Common myeloid progenitor, CD34-positive (primary cell): ENCODE measurements around the gene TWSG1.
"Not testable (repeated sequence)": the region's sequence is repeated elsewhere in the genome, so short reads cannot be mapped to it uniquely, and the experiment has no call there.

Experiments used
- CTCF ChIA-PET: fragments of 350-600 bp; sonication (Branson Sonifier 250); formaldehyde crosslinking; loops from one replicate; lab custom pipeline; 2021; ENCODE audit warnings: antibody characterized with exemption; lab: Charles Lee
- POLR2A ChIA-PET: fragments of 350-600 bp; sonication (Branson Sonifier 250); formaldehyde crosslinking; loops from one replicate; lab custom pipeline; 2021; ENCODE audit warnings: antibody characterized with exemption; lab: Charles Lee
- DNase-seq, 3 donors: peaks; one replicate each; pipeline versions ENCODE4 v3.0.0 to v3.0.0-alpha.2; 2013
- H3K27ac ChIP-seq, 2 experiments: 1 replicate in 1 of 2; 2 replicates in 1 of 2; pipeline ENCODE4 v1.7.0; 2013; ENCODE audit warnings: inconsistent platforms in 2 of 2, low read length in 2 of 2, mild to moderate bottlenecking in 2 of 2, low read depth in 1 of 2, moderate library complexity in 1 of 2; ENCODE audit not compliant: severe bottlenecking in 2 of 2, insufficient read depth in 1 of 2, poor library complexity in 1 of 2
- H3K27me3 ChIP-seq, 5 experiments: replicated peaks in 2 of 5; 1 replicate in 3 of 5; 2 replicates in 2 of 5; pipeline versions ENCODE4 v1.6.1 to v1.7.0; 2013; ENCODE audit warnings: low read length in 4 of 5, mild to moderate bottlenecking in 2 of 5, moderate library complexity in 2 of 5, inconsistent platforms in 1 of 5; ENCODE audit not compliant: insufficient read depth in 5 of 5, control insufficient read depth in 4 of 5
- H3K36me3 ChIP-seq, 4 experiments: 1 replicate in 2 of 4; 2 replicates in 2 of 4; pipeline versions ENCODE4 v1.6.1 to v1.7.0; 2013; ENCODE audit warnings: low read length in 3 of 4, control low read depth in 1 of 4, mild to moderate bottlenecking in 1 of 4; ENCODE audit not compliant: control insufficient read depth in 4 of 4, insufficient read depth in 4 of 4
- H3K4me1 ChIP-seq, 4 experiments: 1 replicate in 3 of 4; 2 replicates in 1 of 4; pipeline versions ENCODE4 v1.6.1 to v1.7.1; 2013; ENCODE audit warnings: low read length in 3 of 4, mild to moderate bottlenecking in 3 of 4, control low read depth in 1 of 4, inconsistent platforms in 1 of 4, moderate library complexity in 1 of 4; ENCODE audit not compliant: control insufficient read depth in 4 of 4, insufficient read depth in 4 of 4; ENCODE audit errors: control extremely low read depth in 1 of 4
- H3K4me3 ChIP-seq, 7 experiments: 1 replicate in 4 of 7; 2 replicates in 3 of 7; pipeline versions ENCODE4 v1.5.1 to v1.7.0; 2013; ENCODE audit warnings: mild to moderate bottlenecking in 7 of 7, low read length in 6 of 7, moderate library complexity in 6 of 7, inconsistent platforms in 2 of 7, low read depth in 2 of 7, control low read depth in 1 of 7; ENCODE audit not compliant: insufficient read depth in 4 of 7, control insufficient read depth in 1 of 7; ENCODE audit errors: extremely low read depth in 1 of 7
- H3K9me3 ChIP-seq, 5 experiments: 1 replicate in 4 of 5; 2 replicates in 1 of 5; pipeline versions ENCODE4 v1.6.1 to v1.7.1; 2013; ENCODE audit warnings: low read length in 4 of 5, mild to moderate bottlenecking in 2 of 5, inconsistent platforms in 1 of 5, low read depth in 1 of 5, moderate library complexity in 1 of 5; ENCODE audit not compliant: control insufficient read depth in 4 of 5, insufficient read depth in 2 of 5; ENCODE audit errors: control extremely low read depth in 1 of 5
- WGBS: methylation state at CpG from one replicate; pipeline ENCODE4 v1.1.5; 2013; ENCODE audit not compliant: insufficient coverage; 5-methylcytosine and 5-hydroxymethylcytosine counted together

TWSG1 gene

DNA sequence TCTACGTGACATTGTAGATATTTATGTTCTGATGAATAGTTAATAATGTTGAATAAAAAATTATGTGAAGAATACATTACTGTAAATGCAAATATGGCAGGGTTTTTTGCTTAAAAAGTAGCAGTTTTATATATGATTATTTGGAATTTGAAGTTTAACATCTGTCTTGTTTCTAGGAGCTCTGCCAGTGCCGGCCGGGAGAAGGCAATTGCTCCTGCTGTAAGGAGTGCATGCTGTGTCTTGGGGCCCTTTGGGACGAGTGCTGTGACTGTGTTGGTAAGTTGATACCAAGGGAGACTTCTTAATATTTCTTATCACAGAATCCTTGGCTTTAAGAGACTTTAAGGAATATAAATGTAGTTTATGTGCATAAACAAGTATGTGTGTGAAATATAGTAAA, 25.2 kb downstream of the TWSG1 start:
- POLR2A ChIA-PET: no interaction called here
- CTCF ChIA-PET: interaction anchor here (1.5 kb wide), 1 partner anchor 19 kb away, joined by 3 read pairs; no protein-coding TSS in a partner anchor
- no peak for DNase-seq
- Histone ChIP-seq H3K27ac (no peak overlapping the region), H3K9me3 (no peaks in the 10 kb centered on the region), H3K36me3 (peaks cover 0 to 19% (median 12%) of the 10 kb centered on the region in 4 experiments), H3K4me3 (no peak overlapping the region), H3K27me3 (no peaks in the 10 kb centered on the region), H3K4me1 (no peaks in the 10 kb centered on the region)
- WGBS: 100% methylated on average over 2 of the region's 4 CpGs

DNA sequence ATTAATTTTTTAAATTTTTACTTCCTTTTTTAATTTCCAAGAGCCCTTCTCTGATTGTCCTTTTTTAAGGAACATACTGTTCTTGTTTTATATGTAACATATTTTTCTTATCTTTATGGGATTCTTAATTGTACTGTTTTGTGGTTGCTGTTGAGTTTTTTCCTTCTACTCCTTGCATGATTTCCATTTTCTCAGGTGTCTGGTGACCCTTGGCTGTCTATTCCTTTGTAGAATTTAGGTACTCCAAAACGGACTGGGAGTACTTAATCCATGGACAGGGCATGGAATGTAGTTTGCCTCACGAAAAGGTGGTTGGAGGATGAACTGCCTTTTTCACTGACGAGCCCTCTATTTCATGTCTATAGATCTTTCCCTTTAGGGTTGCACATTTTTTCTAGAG, 26.6 kb downstream of the TWSG1 start:
- Histone ChIP-seq H3K27ac (no peak overlapping the region), H3K9me3 (no peaks in the 10 kb centered on the region), H3K4me1 (no peaks in the 10 kb centered on the region), H3K4me3 (no peak overlapping the region), H3K27me3 (no peaks in the 10 kb centered on the region), H3K36me3 (peaks cover 0 to 19% (median 12%) of the 10 kb centered on the region in 4 experiments)
- ChIA-PET POLR2A (no interaction called here), CTCF (no interaction called here)
- DNase-seq: no peak
- 100% methylated on average over 3 of the region's 3 CpGs for WGBS

DNA sequence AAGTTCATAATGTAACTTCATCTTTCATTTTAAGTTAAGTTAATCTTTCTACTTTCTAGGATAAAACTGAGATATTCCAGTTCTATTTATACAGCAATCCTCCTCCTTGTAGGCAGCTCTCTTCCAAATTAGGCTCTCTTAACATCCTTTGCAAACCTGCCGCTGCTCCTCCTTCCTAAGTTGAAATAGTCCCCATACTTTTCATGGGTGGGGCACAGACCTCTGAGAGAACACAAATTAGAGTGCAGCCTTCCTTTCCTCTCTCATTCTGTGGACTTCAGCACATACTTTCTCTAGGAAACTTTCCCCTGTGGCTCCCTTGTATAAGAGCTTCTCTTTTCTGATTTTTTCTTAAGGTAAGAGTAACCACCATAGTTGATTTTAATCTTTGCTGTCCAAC, 28.3 kb downstream of the TWSG1 start:
- no peak overlapping the region for H3K27ac ChIP-seq
- H3K36me3 ChIP-seq: peaks cover 0 to 23% (median 17%) of the 10 kb centered on the region in 4 experiments
- H3K9me3 ChIP-seq: peaks cover 0 to 4% (median 0%) of the 10 kb centered on the region in 5 experiments
- H3K4me1 ChIP-seq: no peaks in the 10 kb centered on the region
- CTCF ChIA-PET: interaction anchor here (1.2 kb wide), 1 partner anchor 28 kb away, joined by 3 read pairs; the partner anchor contains the start of gene TWSG1
- POLR2A ChIA-PET: no interaction called here
- WGBS: 90% methylated on average over 1 of the region's 1 CpG
- no peak for DNase-seq
- H3K4me3 ChIP-seq: no peak overlapping the region
- no peaks in the 10 kb centered on the region for H3K27me3 ChIP-seq

DNA sequence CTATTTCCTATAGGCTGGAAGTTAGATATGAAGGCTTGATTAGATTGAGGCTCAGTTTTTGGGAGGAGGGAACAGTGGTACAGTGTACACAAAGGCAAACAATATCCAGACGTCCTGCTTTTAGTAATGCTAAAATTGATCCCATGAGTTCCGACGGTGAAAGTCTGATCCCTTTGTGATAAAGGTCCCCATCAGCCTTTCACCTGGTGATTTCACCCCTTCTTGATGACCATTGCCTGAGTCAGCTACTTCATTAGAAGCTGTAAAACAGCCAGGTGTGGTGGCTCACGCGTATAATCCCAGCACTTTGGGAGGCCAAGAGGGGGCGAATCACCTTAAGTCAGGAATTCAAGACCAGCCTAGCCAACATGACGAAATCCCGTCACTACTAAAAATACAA, 29.7 kb downstream of the TWSG1 start:
- POLR2A ChIA-PET: no interaction called here
- WGBS: 95% methylated on average over 6 of the region's 8 CpGs
- CTCF ChIA-PET: no interaction called here
- H3K27ac ChIP-seq: no peak overlapping the region
- H3K4me3 ChIP-seq: no peak overlapping the region
- no peaks in the 10 kb centered on the region for H3K27me3 ChIP-seq
- H3K9me3 ChIP-seq: peaks cover 0 to 4% (median 0%) of the 10 kb centered on the region in 5 experiments
- no peak for DNase-seq
- no peaks in the 10 kb centered on the region for H3K4me1 ChIP-seq
- H3K36me3 ChIP-seq: peaks cover 0 to 23% (median 19%) of the 10 kb centered on the region in 4 experiments

DNA sequence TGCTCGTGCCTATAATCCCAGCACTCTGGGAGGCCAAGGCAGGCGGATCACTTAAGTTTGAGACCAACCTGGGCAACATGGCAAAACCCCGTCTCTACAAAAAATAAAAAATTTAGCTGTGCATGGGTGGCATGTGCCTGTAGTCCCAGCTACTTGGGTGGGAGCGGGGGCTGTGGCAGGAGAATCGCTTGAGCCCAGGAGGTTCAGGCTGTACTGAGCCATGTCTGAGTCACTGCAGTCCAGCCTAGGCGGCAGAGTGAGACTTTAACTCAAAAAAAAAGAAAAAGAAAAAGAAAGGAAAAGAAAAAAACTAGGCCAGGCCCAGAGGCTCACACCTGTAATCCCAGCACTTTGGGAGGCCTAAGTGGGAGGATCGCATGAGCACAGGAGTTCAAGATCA, 30.8 kb downstream of the TWSG1 start:
- 96% methylated on average over 6 of the region's 7 CpGs for WGBS
- peaks cover 0 to 4% (median 0%) of the 10 kb centered on the region in 5 experiments for H3K9me3 ChIP-seq
- H3K4me3 ChIP-seq: no peak overlapping the region
- ChIA-PET POLR2A (no interaction called here), CTCF (interaction anchor here (1.7 kb wide), 1 partner anchor 13 kb away, joined by 6 read pairs; no protein-coding TSS in a partner anchor)
- no peaks in the 10 kb centered on the region for H3K27me3 ChIP-seq
- no peak overlapping the region for H3K27ac ChIP-seq
- DNase-seq: no peak
- H3K36me3 ChIP-seq: peaks cover 0 to 23% (median 17%) of the 10 kb centered on the region in 4 experiments
- no peaks in the 10 kb centered on the region for H3K4me1 ChIP-seq

DNA sequence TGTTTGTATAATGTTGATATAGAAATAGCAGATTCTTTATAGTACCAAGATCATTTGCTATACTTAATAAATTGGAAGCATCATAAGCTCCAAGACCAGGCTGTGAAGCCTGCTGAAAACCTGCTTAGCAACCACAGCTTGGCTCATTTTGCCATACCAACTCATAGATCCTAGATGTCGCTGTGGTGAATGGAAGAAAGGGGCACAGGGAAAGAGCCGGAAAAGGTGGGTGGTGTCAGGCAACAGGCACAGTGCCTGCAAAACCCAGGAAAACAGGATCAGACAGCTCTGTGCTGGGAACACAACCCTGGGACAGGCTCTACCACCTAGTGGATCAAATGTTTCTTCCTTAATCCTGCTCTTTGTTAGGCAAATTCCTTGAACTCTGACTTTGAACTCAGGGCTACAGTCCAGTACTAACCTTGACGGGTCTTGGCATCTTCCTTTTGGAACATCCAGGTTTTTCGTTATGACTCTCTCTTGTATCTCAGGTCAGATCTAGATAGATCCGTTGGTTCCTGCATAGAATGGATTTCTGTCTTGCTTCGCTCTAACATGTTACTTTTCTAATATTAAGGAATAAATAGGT, 31.6 kb downstream of the TWSG1 start:
- Histone ChIP-seq H3K27me3 (no peaks in the 10 kb centered on the region), H3K36me3 (peaks cover 0 to 19% (median 16%) of the 10 kb centered on the region in 4 experiments), H3K9me3 (peaks cover 0 to 4% (median 0%) of the 10 kb centered on the region in 5 experiments), H3K4me1 (no peaks in the 10 kb centered on the region), H3K27ac (no peak overlapping the region), H3K4me3 (no peak overlapping the region)
- 97% methylated on average over 3 of the region's 6 CpGs for WGBS
- ChIA-PET POLR2A (no interaction called here), CTCF (interaction anchor here (1.7 kb wide), 1 partner anchor 12 kb away, joined by 6 read pairs; no protein-coding TSS in a partner anchor)
- DNase-seq: no peak

DNA sequence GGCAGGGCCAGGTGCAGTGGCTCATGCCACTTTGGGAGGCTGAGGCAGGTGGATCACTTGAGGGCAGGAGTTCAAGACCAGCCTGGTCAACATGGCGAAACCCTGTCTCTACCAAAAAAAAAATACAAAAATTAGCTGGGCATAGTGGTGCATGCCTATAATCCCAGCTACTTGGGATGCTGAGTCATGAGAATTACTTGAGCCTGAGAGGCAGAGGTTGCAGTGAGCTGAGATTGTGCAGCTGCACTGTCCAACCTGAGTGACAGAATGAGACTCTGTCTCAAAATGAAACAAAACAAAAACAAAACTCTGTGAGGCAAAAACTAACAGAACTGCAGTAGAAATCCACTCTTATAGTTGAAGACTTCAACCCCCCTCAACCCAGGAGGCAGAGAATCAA, 38.7 kb downstream of the TWSG1 start:
- 100% methylated on average over 1 of the region's 1 CpG for WGBS
- CTCF ChIA-PET: interaction anchor here (1.2 kb wide), 1 partner anchor 23 kb away, joined by 5 read pairs; no protein-coding TSS in a partner anchor
- peaks cover 0 to 15% (median 4%) of the 10 kb centered on the region in 4 experiments for H3K36me3 ChIP-seq
- H3K4me3 ChIP-seq, H3K4me1 ChIP-seq, DNase-seq, POLR2A ChIA-PET, H3K27ac ChIP-seq, H3K9me3 ChIP-seq, H3K27me3 ChIP-seq: not testable (repeated sequence)
